ENCODE results near the gene PCDH9.

DNA sequence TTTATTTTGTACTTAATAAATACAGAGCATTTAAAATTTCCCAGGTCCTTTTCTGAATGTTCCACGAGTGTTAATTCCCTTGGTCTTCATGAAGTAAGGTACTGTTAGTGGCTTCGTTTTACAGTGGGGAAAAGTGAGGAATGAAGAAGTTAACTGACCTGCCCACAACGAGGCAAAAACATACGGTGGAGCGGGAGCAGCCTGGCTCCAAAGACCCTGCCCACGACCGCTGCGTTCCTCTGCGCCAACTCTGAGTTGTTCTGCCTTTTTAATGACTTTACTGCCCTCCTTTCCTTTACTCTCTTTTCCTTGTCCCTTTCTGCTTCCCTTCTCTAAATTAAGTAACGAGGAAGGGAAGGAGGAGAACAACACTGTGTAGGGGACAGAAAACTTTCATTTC is 392.9 kb downstream of the PCDH9 start:
- TF ChIP-seq NBN (IDR thresholded peaks at IDR 0.05) (no peak), ZNF622 (IDR thresholded peaks at IDR 0.05) (no peak), POLR2A (IDR thresholded peaks at IDR 0.05; ENCODE audit: low read depth, low read length) (no peak), DPF2 (IDR thresholded peaks at IDR 0.05) (no peak), EZH2 (IDR thresholded peaks at IDR 0.05; ENCODE audit: borderline replicate concordance, control insufficient read depth, low read depth, low read length) (no peak), SRF (IDR thresholded peaks at IDR 0.05; ENCODE audit: low read depth in 2 of 2, low read length in 2 of 2) (no peak), TARDBP (IDR thresholded peaks at IDR 0.05; ENCODE audit: borderline replicate concordance) (no peak)
- TF ChIP-seq, protein P1, sequence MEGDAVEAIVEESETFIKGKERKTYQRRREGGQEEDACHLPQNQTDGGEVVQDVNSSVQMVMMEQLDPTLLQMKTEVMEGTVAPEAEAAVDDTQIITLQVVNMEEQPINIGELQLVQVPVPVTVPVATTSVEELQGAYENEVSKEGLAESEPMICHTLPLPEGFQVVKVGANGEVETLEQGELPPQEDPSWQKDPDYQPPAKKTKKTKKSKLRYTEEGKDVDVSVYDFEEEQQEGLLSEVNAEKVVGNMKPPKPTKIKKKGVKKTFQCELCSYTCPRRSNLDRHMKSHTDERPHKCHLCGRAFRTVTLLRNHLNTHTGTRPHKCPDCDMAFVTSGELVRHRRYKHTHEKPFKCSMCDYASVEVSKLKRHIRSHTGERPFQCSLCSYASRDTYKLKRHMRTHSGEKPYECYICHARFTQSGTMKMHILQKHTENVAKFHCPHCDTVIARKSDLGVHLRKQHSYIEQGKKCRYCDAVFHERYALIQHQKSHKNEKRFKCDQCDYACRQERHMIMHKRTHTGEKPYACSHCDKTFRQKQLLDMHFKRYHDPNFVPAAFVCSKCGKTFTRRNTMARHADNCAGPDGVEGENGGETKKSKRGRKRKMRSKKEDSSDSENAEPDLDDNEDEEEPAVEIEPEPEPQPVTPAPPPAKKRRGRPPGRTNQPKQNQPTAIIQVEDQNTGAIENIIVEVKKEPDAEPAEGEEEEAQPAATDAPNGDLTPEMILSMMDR (IDR thresholded peaks at IDR 0.05 in 2 of 3, conservative IDR thresholded peaks at IDR 0.05 in 1 of 3; ENCODE audit: control insufficient read depth in 2 of 3, extremely low read depth in 1 of 3, insufficient read depth in 1 of 3, low read depth in 3 of 3, low read length in 3 of 3): no peak
- TF ChIP-seq, protein P2, sequence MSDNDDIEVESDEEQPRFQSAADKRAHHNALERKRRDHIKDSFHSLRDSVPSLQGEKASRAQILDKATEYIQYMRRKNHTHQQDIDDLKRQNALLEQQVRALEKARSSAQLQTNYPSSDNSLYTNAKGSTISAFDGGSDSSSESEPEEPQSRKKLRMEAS (IDR thresholded peaks at IDR 0.05; ENCODE audit: low read depth, low read length): no peak
